ENCODE data around the gene MERTK. TPM values are rescaled to one million over a fixed set of nuclear protein-coding genes. Genes with fewer than 3 reads are reported as not detected.
A peak's percentile ranks its signal among the peaks of the same experiment; 100 is the strongest.

The MERTK gene
- total RNA-seq, 1 experiment from 2014 or later: 1.1 TPM

GRCh38 chr2:111975053-111975552, 76.7 kb downstream of the MERTK start:
- peak; percentile 88 for DNase-seq (ENCODE audit: extremely low read depth, low read depth)

GRCh38 chr2:111975819-111976218, 77.4 kb downstream of the MERTK start:
- DNase-seq (ENCODE audit: extremely low read depth, low read depth): no peak

DNA sequence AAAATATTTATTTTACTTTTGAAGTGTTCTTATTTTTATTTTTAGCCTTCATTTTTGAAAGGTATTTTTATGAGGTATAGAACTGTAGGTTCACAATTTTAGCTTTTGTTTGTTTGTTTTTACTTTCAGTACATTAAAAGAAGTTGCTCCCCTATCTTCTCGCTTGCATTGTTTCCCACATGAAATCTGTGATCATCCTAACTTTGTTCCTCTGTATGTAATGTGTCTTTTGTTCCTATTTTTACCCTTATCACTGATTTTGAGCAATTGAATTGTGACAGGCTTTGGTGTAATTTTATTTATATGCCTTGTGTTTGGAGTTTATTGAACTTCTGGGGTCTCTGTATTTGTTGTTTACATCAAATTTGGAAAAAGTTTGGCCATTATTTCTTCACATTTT, 78.8 kb downstream of the MERTK start:
- DNase-seq (ENCODE audit: extremely low read depth, low read depth): no peak

- no peak for DNase-seq (ENCODE audit: extremely low read depth, low read depth)
These were observed 80.2 kb downstream of the MERTK start for GRCh38 chr2:111978452-111979170.

GRCh38 chr2:111981666-111982065, 83.3 kb downstream of the MERTK start:
- no peak for DNase-seq (ENCODE audit: extremely low read depth, low read depth)

GRCh38 chr2:111982822-111983221, 84.4 kb downstream of the MERTK start:
- DNase-seq (ENCODE audit: extremely low read depth, low read depth): no peak

DNA sequence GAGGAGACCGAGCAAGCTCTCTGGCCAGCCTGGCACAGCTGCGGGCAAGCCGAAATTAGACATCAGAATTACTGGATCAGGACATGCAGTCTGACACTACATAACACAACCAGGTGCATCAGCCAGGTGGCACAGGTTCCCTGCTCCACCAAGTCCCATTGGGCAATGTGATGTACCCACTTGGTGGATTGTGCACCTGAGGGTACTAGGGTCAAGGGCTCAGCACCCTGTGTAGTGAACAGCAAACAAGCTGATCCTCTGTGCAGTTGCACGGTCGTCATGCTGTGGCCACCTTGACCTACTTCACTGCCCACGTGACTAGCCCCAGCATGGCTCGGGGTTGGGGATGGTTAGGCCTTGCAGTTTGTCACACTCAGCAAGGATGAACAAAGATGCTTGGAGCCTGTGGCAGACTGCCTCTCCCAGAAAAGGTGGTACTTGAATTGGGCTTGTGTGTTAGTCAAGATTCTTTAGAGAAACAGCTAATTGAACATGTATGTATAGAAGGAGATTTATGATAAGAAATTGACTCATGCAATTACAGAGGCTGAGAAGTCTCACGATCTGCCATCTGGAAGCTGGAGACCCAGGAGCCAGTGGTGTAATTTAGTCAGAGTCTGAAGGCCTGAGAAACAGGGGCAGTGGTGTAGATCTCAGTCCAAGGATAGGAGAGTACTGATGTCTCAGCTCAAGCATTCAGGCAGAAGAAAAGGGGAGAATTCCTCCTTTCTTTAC, 85.2 kb downstream of the MERTK start:
- DNase-seq (ENCODE audit: extremely low read depth, low read depth): no peak

DNA sequence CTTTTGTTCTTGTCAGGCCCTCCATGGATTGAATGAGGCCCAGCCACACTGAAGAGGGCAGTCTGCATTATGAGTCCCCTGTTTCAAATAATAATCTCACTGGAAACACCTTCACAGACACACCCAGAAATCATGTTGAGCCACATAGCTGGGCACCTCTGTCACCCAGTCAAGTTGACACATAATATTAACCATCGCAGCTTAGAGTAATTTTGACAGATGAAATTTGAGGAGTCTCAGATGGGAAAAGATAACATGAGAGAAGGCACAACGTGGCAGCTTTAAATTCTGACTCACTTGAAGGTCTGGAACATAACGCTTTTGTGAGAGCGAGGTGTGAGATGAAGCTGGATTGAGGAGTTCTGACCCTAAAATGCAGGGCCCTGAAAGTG, 85.8 kb downstream of the MERTK start:
- no peak for DNase-seq (ENCODE audit: extremely low read depth, low read depth)

- no peak for DNase-seq (ENCODE audit: extremely low read depth, low read depth)
These were observed 87.1 kb downstream of the MERTK start for GRCh38 chr2:111985514-111985913.

- DNase-seq (ENCODE audit: extremely low read depth, low read depth): no peak
These were observed 87.9 kb downstream of the MERTK start for GRCh38 chr2:111986116-111986900.

DNA sequence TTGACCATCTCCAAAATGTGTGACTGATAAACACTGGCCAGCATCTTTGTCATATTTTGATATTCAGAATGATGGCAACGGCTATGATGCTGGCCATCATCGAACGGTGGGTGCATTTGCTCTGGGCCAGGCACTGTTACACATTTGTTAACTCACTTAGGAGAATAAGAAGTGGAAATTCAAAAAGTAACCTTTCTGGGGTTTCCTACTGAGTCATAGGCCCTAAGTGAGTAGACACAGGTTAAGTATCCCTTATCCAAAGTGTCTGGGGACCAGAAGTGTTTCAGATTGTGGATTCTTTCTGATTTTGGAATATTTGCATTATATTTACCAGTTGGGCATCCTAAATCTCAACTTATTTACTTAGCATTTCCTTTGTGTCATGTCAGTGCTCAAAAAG, 92.0 kb downstream of the MERTK start:
- DNase-seq (ENCODE audit: extremely low read depth, low read depth): no peak

- DNase-seq (ENCODE audit: extremely low read depth, low read depth): no peak
These were observed 92.4 kb downstream of the MERTK start for GRCh38 chr2:111990856-111991255.

- DNase-seq (ENCODE audit: extremely low read depth, low read depth): no peak
These were observed 95.6 kb downstream of the MERTK start for GRCh38 chr2:111994042-111994441.

GRCh38 chr2:111995148-111995547, 96.7 kb downstream of the MERTK start:
- DNase-seq (ENCODE audit: extremely low read depth, low read depth): no peak

DNA sequence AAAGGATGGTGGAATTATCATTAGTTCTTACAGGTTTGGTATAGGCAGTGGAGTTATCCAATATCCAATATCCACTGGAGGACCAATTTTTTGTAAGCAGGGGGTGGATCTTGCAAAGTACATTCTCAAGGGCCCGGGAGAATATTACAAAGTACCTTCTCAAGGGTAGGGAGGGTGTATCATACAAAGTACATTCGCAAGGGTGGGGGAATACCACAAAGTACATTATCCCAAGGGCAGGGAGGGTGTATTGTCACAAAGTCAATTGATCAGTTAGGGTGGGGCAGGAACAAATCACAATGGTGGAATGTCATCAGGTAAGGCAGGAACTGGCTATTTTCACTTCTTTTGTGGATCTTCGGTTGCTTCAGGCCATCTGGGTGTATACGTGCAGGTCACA, 101.4 kb downstream of the MERTK start:
- DNase-seq (ENCODE audit: extremely low read depth, low read depth): no peak

- no peak for DNase-seq (ENCODE audit: extremely low read depth, low read depth)
These were observed 102.2 kb downstream of the MERTK start for GRCh38 chr2:112000399-112001135.

DNA sequence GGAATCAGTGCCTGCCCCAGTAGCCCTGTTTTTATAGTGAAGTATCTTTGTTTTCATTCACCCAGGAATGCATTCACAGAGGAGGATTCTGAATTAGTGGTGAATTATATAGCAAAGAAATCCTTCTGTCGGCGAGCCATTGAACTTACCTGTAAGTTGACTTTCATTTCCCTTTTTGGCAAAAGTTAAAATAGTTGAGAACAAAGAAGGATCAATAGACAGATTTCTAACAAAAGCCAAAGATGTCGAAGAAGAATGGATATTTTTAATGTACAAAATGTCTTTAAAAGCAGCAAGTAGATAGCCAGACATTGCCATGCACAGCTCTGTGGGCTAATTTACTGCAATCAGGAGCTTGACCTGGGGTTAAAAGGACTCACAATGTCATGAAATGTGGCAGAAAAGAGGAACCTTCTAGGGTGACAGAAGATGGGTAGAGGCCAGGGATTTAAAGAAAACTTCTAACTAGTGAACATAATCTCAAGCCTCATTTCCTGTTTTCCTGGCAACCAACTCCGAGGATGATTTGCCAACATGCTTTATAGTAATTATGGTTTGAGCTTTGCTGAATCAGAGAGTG, 102.8 kb downstream of the MERTK start:
- no peak for DNase-seq (ENCODE audit: extremely low read depth, low read depth)

DNA sequence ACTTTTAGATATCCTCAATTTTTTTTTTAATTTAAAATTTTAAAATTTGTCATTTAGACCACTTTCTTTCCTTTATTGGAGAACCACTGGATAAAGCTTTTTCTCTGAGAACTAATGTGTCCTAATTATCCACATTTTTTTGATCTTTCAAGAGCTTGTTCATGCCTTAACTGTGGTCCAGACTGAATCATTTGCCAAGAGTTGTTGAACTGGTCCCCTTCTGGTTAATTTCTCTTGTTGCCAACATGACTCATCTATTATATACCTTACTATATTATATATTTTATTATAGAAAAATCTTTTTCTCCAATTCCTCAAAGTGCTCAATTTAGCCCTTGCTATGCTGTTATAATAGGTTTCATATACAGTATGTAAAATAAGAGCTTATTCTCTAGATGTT, 103.5 kb downstream of the MERTK start:
- no peak for DNase-seq (ENCODE audit: extremely low read depth, low read depth)

GRCh38 chr2:112003576-112004252, 105.3 kb downstream of the MERTK start:
- DNase-seq (ENCODE audit: extremely low read depth, low read depth): no peak

DNA sequence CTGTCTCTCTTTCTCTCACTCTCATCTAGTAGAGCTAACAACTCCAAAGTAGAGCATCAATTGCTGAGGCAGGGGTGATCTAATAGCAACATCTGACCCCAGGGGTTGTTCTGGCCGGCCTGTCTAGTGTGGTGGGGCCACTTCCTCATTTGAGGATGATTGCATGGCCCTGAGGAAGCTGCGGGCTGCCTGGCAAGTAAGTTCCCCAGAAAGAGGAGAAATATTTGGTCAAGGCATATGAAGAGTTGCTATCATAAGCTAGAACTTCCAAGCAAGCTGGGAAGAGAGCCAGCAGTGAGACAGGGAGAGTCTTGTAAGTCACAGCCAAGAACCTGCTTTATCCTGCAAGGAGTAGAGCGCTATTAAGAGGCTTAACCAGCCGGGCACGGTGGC, 105.8 kb downstream of the MERTK start:
- no peak for DNase-seq (ENCODE audit: extremely low read depth, low read depth)
